Caco-2 (cell line): ENCODE measurements around the gene PHLDB1. TPM values are rescaled to one million over a fixed set of nuclear protein-coding genes. Genes with fewer than 3 reads are reported as not detected.

ENCODE experiments used
- BruUV-seq: library from RNA; stranded (reverse); fragments of 400-500 nt; replicated peaks from 2 replicates; lab custom pipeline; 2021; lab: Mats Ljungman, UMichigan
- CTCF ChIA-PET: fragments of 300-600 bp; sonication (Branson Sonifier 250); formaldehyde crosslinking; loops from one replicate; lab custom pipeline; 2022; ENCODE audit warnings: antibody characterized with exemption; lab: Charles Lee
- POLR2A ChIA-PET: fragments of 300-600 bp; sonication (Branson Sonifier 250); formaldehyde crosslinking; loops from one replicate; lab custom pipeline; 2022; ENCODE audit warnings: antibody characterized with exemption; lab: Charles Lee
- DNase-seq, 2 experiments: peaks; one replicate each; pipeline versions ENCODE4 v3.0.0 to v3.0.0-alpha.2; 2020 to 2022
- H3K27me3 ChIP-seq: replicated peaks from 2 replicates; pipeline ENCODE4 v1.6.0; 2011; ENCODE audit warnings: low read length; ENCODE audit not compliant: control insufficient read depth, insufficient read depth
- H3K36me3 ChIP-seq: 2 replicates; pipeline ENCODE4 v1.5.1; 2011; ENCODE audit warnings: low read length; ENCODE audit not compliant: control insufficient read depth, insufficient read depth
- H3K4me1 ChIP-seq: fragments of 250-450 bp; sonication (Bioruptor Pico); 2 replicates; pipeline ENCODE4 v1.5.1; 2020; ENCODE audit warnings: mild to moderate bottlenecking
- H3K4me3 ChIP-seq: 2 replicates; pipeline ENCODE4 v1.5.1; 2011; ENCODE audit warnings: low read depth, mild to moderate bottlenecking, control low read depth, low read length
- H3K9me3 ChIP-seq: fragments of 250-450 bp; sonication (Bioruptor Pico); 2 replicates; pipeline ENCODE4 v1.5.1; 2020; ENCODE audit warnings: mild to moderate bottlenecking, moderate library complexity
- H3K27ac Mint-ChIP-seq: one replicate; pipeline ENCODE4 v1.8.0; 2022; ENCODE audit warnings: mixed read lengths; ENCODE audit not compliant: unreplicated experiment
- H3K27me3 Mint-ChIP-seq: one replicate; pipeline ENCODE4 v1.8.0; 2022; ENCODE audit warnings: mixed read lengths; ENCODE audit not compliant: insufficient read depth, unreplicated experiment
- H3K36me3 Mint-ChIP-seq: one replicate; pipeline ENCODE4 v1.8.0; 2022; ENCODE audit warnings: mild to moderate bottlenecking, mixed read lengths; ENCODE audit not compliant: insufficient read depth, unreplicated experiment
- H3K4me1 Mint-ChIP-seq: one replicate; pipeline ENCODE4 v1.8.0; 2022; ENCODE audit warnings: low read depth, mixed read lengths; ENCODE audit not compliant: unreplicated experiment
- H3K4me3 Mint-ChIP-seq: one replicate; pipeline ENCODE4 v1.8.0; 2022; ENCODE audit warnings: mild to moderate bottlenecking, moderate library complexity, mixed read lengths; ENCODE audit not compliant: unreplicated experiment
- H3K9me3 Mint-ChIP-seq: one replicate; pipeline ENCODE4 v1.8.0; 2022; ENCODE audit warnings: mixed read lengths; ENCODE audit not compliant: unreplicated experiment
- CTCF ChIP-seq, 2 experiments: fragments of 200-600 bp in 1 of 2; IDR thresholded peaks; 1 replicate in 1 of 2; 2 replicates in 1 of 2; pipeline versions ENCODE4 v1.5.1 to v1.8.0; 2011 to 2022; ENCODE audit warnings: antibody characterized with exemption in 1 of 2, control low read depth in 1 of 2, inconsistent platforms in 1 of 2, low read depth in 1 of 2, low read length in 1 of 2, mild to moderate bottlenecking in 1 of 2, moderate library complexity in 1 of 2; ENCODE audit not compliant: insufficient read depth in 1 of 2, severe bottlenecking in 1 of 2, unreplicated experiment in 1 of 2
- intact Hi-C: fragments of 100-400 bp; cut with micrococcal nuclease; formaldehyde crosslinking; loops from one replicate; pipeline ENCODE4 v1.10.0; 2022; ENCODE audit not compliant: unreplicated experiment
- total RNA-seq: library from RNA; stranded (reverse); gene quantifications from 2 replicates; pipeline ENCODE4 v1.2.3, GENCODE V29; 2022

The PHLDB1 gene
- total RNA-seq, 1 experiment from 2014 or later = 72.1 TPM

GRCh38 chr11:118612378-118612777 is 5.0 kb downstream of the PHLDB1 start:
- CTCF ChIA-PET = no interaction called here
- Histone ChIP-seq H3K27me3 (no peaks in the 10 kb centered on the region), H3K4me3 (no peak overlapping the region), H3K4me1 (peaks cover 42% of the 10 kb centered on the region), H3K9me3 (no peaks in the 10 kb centered on the region), H3K36me3 (no peaks in the 10 kb centered on the region)
- Mint-ChIP-seq H3K4me1 (peaks cover 37% of the 10 kb centered on the region), H3K27me3 (no peaks in the 10 kb centered on the region), H3K4me3 (no peak overlapping the region), H3K36me3 (peaks cover 6% of the 10 kb centered on the region), H3K9me3 (no peaks in the 10 kb centered on the region), H3K27ac (no peak overlapping the region)
- intact Hi-C loops = no loop called here
- no TSS peak for BruUV-seq
- DNase-seq = peak in 1 of 2 experiments; percentile 22
- POLR2A ChIA-PET = interaction anchor here (0.7 kb wide), 1 partner anchor 9 kb away, joined by 3 read pairs; no protein-coding TSS in a partner anchor
- no peak for TF ChIP-seq CTCF (IDR thresholded peaks at IDR 0.05; ENCODE audit: insufficient read depth in 1 of 2, low read depth in 1 of 2, low read length in 1 of 2, severe bottlenecking in 1 of 2, unreplicated experiment in 1 of 2)

- no peak overlapping the region for H3K4me3 Mint-ChIP-seq
- POLR2A ChIA-PET = interaction anchor here (0.7 kb wide), 1 partner anchor 179 kb away, joined by 10 read pairs; no protein-coding TSS in a partner anchor
- intact Hi-C loops = no loop called here
- CTCF ChIA-PET = interaction anchor here (1.0 to 1.8 kb wide), 4 partner anchors 20 to 44 kb away, joined by 3 to 5 read pairs (median 4); no protein-coding TSS in a partner anchor
- Histone ChIP-seq H3K4me3 (no peak overlapping the region), H3K36me3 (no peaks in the 10 kb centered on the region), H3K27me3 (no peaks in the 10 kb centered on the region), H3K9me3 (no peaks in the 10 kb centered on the region), H3K4me1 (peaks cover 59% of the 10 kb centered on the region)
- BruUV-seq = no TSS peak
- DNase-seq = peak in 1 of 2 experiments; percentile 42
- no peaks in the 10 kb centered on the region for H3K27me3 Mint-ChIP-seq
- no peak for TF ChIP-seq CTCF (IDR thresholded peaks at IDR 0.05; ENCODE audit: insufficient read depth in 1 of 2, low read depth in 1 of 2, low read length in 1 of 2, severe bottlenecking in 1 of 2, unreplicated experiment in 1 of 2)
- H3K36me3 Mint-ChIP-seq = peaks cover 6% of the 10 kb centered on the region
- no peaks in the 10 kb centered on the region for H3K9me3 Mint-ChIP-seq
- H3K27ac Mint-ChIP-seq = peak overlapping the region; percentile 81
- peaks cover 37% of the 10 kb centered on the region for H3K4me1 Mint-ChIP-seq
Observed at GRCh38 chr11:118614511-118614910, 7.1 kb downstream of the PHLDB1 start.

GRCh38 chr11:118615282-118615975 is 8.0 kb downstream of the PHLDB1 start:
- Mint-ChIP-seq H3K27me3 (no peaks in the 10 kb centered on the region), H3K36me3 (peaks cover 8% of the 10 kb centered on the region), H3K27ac (peak overlapping the region; percentile 81), H3K4me1 (peaks cover 43% of the 10 kb centered on the region), H3K4me3 (peak overlapping the region; percentile 52), H3K9me3 (no peaks in the 10 kb centered on the region)
- Histone ChIP-seq H3K36me3 (no peaks in the 10 kb centered on the region), H3K4me1 (peaks cover 69% of the 10 kb centered on the region), H3K9me3 (no peaks in the 10 kb centered on the region), H3K4me3 (no peak overlapping the region), H3K27me3 (no peaks in the 10 kb centered on the region)
- BruUV-seq = TSS peak; percentile 66
- intact Hi-C loops = no loop called here
- ChIA-PET CTCF (interaction anchor here (1.0 to 1.8 kb wide), 3 partner anchors 11 to 43 kb away, joined by 3 to 5 read pairs (median 5); no protein-coding TSS in a partner anchor), POLR2A (interaction anchor here (0.5 kb wide), 1 partner anchor 262 kb away, joined by 3 read pairs; no protein-coding TSS in a partner anchor)
- TF ChIP-seq CTCF (IDR thresholded peaks at IDR 0.05; ENCODE audit: insufficient read depth in 1 of 2, low read depth in 1 of 2, low read length in 1 of 2, severe bottlenecking in 1 of 2, unreplicated experiment in 1 of 2) = no peak
- peak; percentile 90 to 92 for DNase-seq
